AG08395 (cell line): Measurements from ENCODE around the gene LRRFIP2.

Experiments used
- DNase-seq: peaks from one replicate; pipeline ENCODE4 v3.0.0; 2012; ENCODE audit warnings: mixed read lengths, low spot score

Gene LRRFIP2

DNA sequence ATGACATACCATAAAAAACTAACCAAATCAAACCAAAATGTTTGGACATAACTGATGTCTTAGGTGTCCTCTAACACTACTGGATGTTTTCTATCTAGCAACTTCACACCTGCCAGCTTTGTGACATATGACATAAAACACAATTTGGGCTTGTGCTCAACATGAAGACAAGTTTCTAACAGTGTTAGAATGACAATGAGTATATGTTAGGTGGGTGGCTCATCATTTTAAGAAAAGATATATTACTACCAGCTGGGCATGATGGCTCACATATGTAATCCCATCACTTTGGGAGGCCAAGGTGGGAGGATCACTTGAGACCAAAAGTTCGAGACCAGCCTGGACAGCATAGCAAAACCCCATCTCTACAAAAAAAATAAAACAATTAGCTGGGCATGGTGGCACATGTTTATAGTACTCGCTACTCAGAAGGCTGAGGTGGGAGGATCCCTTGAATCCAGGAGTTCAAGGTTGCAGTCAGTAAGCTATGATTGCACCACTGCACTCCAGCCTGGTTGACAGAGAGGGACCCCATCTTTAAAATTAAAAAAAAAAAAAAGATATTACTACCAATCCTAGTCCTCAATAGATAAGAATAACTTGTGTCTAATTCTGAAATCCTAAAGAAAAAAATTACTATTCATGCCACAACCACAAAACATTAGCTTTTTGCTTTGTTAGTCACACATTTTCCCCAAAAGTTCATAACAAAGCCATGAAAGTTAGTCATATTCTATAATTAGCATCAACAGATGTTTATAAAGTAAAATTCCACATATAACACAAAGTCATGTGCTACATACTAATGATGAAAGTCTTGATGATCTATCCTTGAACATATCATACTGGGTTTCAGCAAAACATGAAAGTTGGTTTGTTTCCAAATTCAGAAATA lies 59.9 kb downstream of the LRRFIP2 start:
- peak; percentile 79 for DNase-seq

DNA sequence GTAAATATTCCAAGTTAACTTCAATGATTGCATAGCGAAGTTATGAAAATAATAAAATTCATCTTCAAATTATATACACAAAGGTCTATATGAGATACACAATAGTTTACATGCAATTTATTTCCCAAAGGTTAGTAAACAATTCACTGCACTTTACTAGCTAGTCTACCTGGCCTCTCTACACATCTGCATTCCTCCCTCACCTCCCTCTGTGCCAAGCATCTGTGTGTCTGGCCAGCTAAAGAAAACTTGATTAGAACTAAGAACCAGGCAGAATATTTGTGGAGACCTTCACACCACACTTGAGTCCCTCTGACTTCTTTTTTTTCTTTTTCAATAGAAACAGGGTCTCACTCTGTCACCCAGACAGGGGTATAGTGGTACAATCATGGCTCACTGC lies 61.4 kb downstream of the LRRFIP2 start:
- no peak for DNase-seq

GRCh38 chr3:37111199-37111598 lies 63.2 kb downstream of the LRRFIP2 start:
- no peak for DNase-seq

- no peak for DNase-seq
Observed at GRCh38 chr3:37107846-37108245, 66.5 kb downstream of the LRRFIP2 start.

- DNase-seq: no peak
Observed at GRCh38 chr3:37103103-37103808, 71.1 kb downstream of the LRRFIP2 start.

GRCh38 chr3:37100411-37100810 lies 74.0 kb downstream of the LRRFIP2 start:
- DNase-seq: no peak

- no peak for DNase-seq
Observed at GRCh38 chr3:37099469-37099868, 74.9 kb downstream of the LRRFIP2 start.

- DNase-seq: no peak
Observed at GRCh38 chr3:37098884-37099283, 75.5 kb downstream of the LRRFIP2 start.

- no peak for DNase-seq
Observed at GRCh38 chr3:37097776-37098175, 76.6 kb downstream of the LRRFIP2 start.

- DNase-seq: no peak
Observed at GRCh38 chr3:37096975-37097374, 77.4 kb downstream of the LRRFIP2 start.

- DNase-seq: peak; percentile 56
Observed at GRCh38 chr3:37096288-37096687, 78.1 kb downstream of the LRRFIP2 start.

GRCh38 chr3:37094636-37095035 lies 79.7 kb downstream of the LRRFIP2 start:
- DNase-seq: no peak

GRCh38 chr3:37093481-37093880 lies 80.9 kb downstream of the LRRFIP2 start:
- DNase-seq: peak; percentile 4

GRCh38 chr3:37092484-37092883 lies 81.9 kb downstream of the LRRFIP2 start:
- no peak for DNase-seq

DNA sequence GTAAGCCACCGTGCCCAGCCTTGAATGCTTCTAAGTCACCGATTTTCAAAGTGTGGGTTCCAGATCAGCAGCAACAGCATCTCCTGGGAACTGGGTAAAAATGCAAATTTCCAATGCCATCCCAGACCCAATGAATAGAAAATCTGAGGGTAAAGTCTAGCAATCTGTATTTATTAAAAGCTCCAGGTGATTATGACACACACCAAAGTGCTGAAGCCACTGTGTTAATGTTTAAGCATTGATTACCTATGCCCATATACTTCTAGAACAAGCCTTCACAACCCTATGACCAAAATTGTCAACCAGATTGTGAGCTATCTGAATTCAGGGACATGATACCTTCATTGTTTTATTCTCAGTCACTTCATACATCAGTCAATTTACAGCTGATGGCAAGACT lies 86.5 kb downstream of the LRRFIP2 start:
- DNase-seq: no peak

DNA sequence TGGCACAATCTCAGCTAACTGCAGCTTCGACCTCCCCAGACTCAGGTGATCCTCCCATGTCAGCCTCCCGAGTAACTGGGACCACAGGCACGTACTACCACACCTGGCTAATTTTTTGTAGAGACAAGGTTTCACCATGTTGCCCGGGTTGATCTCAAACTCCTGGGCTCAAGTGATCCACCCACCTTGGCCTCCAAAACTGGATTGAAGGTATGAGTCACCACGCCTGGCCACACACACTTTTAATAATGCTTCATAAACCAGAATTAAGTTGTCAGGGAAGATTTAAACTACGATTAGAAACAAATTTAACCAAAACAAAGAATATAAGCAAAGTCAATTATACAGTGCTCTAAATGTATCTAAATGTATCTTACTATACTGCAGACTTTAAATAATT lies 87.5 kb downstream of the LRRFIP2 start:
- no peak for DNase-seq

- no peak for DNase-seq
Observed at GRCh38 chr3:37082317-37082716, 92.1 kb downstream of the LRRFIP2 start.

- no peak for DNase-seq
Observed at GRCh38 chr3:37075955-37076354, 98.4 kb downstream of the LRRFIP2 start.

DNA sequence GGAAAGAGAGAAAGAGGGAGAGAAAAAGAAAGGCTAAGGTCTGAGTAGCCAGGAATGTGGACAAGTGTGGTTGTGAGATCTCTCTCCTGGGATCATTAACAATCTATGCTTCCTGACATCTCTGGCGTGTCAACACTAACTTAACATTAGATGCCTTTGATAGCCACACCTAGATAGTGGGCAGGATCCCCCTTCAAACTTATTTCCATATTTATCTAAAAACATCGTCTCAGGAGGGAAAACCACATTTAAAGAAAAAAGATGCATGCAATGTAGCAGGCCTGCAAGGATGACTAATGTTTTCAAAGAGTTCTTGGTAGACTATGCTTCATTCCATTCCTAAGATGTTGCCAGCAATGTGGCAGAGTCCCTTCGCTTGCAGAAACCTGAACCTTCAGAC lies 100.2 kb downstream of the LRRFIP2 start:
- peak; percentile 67 for DNase-seq

DNA sequence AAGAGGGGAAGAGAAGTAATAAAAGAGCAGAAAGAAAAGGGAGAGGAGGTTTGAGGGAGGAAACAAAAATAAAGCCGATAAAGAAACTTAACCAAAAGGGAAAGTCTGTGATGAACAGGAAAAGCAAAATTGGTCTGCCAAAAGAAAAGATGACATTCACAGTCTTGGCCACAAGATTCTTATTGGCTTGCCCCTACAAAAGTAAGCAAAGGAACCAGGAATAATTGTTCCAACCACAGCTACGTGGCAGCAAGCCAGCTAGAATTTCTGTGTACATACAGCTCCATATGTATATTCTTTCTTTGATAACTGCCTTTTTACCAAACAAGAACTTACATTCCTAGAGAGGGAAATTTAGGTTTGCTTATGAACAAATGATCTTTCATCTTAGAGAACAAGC lies 101.5 kb downstream of the LRRFIP2 start:
- peak; percentile 50 for DNase-seq

DNA sequence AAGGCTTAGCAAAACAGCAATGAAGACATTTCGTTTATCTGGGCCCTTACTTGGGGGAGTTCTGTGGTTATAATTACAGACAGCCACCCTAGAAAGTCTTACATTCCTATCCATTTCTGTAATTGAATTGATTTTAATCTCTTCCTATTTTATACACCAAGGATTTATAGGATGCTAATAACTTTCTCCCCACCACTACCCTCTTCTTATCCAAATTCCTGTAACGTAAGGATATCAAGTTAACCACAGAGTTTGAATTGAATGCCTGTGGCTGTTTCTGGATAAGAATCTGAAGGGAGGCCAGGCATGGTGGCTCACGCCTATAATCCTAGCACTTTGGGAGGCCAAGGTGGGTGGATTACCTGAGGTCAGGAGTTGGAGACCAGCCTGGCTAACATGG lies 102.5 kb downstream of the LRRFIP2 start:
- DNase-seq: no peak

GRCh38 chr3:37068031-37068430 lies 106.4 kb downstream of the LRRFIP2 start:
- no peak for DNase-seq

DNA sequence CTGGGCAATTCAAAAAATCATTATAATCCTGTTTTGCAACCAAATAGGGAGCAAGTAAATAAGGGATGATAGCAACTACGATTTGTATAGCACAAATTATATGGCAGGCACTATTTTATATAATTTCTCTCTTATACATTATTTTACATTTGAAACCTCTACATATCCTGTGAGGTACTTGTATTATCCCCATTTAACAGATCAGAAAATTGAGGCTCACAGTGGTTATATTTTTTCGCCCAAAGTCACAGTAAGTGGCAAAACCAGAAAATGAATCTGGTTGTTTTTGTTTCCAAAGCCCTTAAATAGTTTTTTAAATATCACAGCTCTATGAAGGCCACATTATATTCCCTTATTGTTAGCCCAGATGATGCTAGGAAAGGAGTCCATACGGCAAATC lies 106.8 kb downstream of the LRRFIP2 start:
- no peak for DNase-seq
